Activated CD4-positive, alpha-beta T cell treated with anti-CD3 and anti-CD28 coated beads, Interleukin-10, Interleukin-2, amounts not matched to agents 100 ng/mL and 50 ng/mL, durations not matched to agents 16 hours and 8 hours (primary cell): ENCODE measurements around the gene SLC14A1.

Experiments used
- DNase-seq: peaks from one replicate; pipeline ENCODE4 v3.0.0-alpha.2; 2020

The SLC14A1 gene

DNA sequence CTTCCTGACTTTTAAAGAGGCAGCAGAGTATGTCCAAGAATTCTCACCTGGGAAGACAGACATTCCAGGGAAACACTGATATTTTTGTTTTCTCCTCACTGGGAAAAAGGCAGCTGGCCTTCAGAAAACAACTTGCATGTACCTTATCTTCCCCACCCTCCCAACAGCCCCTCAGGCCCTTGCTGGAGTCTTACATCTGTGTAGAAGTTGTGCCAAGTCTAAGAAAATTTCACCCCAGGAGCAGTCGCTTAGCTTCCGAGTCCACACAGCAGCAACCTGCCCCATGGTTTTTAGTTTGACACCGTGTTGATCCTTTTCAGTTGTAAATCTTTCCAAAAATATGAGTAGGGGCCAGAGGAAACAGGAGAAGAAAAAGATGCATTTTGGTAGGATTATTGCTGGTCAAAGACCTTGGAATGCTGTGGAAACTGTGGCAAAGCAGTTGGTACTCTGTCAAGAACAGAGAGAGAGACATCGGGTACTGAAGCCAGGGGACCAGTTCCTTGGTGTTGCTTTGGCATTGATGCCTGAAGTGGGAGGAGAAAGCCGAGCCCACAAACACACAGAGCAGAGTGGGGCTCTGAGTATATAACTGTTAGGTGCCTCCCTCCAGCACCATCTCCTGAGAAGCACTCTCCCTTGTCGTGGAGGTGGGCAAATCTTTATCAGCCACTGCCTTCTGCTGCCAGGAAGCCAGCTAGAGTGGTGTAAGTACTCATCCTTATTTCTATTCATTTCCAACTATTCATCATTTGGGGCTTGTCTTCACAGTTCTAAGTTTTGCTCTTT lies at the start of gene SLC14A1:
Gene SLC14A1 (plus strand): TSS at position 615 of the 789 bp plus-strand sequence. CDS start 6,140 bp downstream, outside the sequence.
- DNase-seq = no peak

GRCh38 chr18:45677276-45677807 lies 46.6 kb upstream of the SLC14A1 start:
- DNase-seq = no peak

DNA sequence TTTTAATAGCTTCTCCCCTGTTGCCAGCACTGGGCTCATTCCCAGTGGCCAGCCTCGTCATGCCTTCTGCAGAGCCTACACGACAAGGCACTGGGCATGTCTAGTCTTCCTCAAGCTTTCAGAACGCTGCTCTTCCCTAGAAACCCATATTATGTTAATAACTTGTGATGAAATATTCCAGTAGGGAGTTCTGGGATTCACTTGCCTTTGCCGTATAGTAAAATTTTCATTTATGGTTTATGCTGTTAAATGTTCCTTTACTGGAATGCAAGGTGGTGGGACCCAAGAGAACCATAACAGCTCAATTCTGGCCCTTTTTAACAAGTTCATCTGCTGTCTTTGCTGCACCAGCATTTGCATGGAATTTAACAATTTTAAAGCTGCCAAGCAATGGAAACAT lies 45.5 kb upstream of the SLC14A1 start:
- no peak for DNase-seq

DNA sequence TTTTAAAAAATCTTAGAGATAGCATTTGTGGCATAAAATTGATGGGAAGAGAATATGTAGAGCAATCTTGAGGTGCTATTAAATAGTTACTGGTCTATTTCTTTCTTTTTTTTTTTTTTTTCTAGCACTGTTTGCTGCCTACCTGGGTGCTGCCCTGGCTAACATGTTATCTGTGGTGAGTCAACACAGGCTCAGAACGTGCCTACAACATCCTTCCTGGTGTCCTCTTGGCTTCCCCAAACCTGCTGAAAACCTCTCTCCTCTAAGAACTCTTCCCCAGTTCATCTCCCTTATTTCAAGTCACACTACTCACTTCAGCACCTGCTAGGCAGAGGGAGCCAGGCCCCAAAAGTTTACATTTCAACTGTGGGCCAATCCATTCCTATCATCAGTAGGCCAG lies 45.1 kb upstream of the SLC14A1 start:
- DNase-seq = no peak

DNA sequence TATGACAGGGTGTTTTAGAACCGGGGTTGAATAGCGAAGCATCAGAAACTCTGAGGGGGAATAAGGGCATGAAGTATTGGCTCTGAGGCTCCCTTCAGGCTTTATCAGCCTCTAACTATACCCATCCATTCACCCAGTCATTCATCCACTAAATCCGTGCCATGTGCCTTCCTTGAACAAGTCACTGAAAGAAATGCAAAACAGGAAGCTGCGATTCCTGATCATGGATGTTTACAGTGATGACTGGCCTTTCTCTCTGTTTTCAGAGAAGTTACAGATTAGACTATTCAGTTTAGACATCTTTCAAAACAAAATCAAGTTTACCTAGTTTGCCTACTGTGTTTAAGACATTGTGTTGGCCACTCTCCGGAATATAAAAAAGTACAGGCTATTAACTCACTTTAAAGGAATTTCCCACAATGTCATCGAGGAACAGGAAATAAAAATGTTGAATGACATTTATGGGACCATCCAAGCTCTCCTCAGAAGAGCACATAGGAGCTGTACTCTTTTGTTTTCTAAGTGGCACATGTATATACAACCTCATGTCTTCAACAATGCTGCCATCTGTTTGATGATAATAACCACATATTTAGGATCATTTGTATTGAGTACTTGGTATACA lies 43.8 kb upstream of the SLC14A1 start:
- DNase-seq = no peak

DNA sequence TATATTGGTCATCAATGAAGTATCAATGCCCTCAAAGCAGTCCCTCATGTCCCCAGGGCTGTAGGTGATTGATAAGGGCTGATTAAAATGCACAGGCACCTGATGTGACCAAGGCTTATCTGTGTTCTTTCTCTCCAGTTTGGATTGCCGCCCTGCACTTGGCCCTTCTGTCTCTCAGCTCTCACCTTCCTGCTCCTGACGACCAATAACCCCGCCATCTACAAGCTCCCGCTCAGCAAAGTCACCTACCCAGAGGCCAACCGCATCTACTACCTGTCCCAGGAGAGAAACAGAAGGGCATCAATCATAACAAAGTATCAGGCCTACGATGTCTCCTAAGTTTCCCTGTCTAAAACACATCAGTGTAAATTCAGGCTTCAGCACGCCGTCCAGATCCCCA lies 41.8 kb upstream of the SLC14A1 start:
- no peak for DNase-seq

- no peak for DNase-seq
Measured at GRCh38 chr18:45684341-45685115, 39.5 kb upstream of the SLC14A1 start.

GRCh38 chr18:45686891-45687611 lies 36.9 kb upstream of the SLC14A1 start:
- DNase-seq = peak; percentile 82

DNA sequence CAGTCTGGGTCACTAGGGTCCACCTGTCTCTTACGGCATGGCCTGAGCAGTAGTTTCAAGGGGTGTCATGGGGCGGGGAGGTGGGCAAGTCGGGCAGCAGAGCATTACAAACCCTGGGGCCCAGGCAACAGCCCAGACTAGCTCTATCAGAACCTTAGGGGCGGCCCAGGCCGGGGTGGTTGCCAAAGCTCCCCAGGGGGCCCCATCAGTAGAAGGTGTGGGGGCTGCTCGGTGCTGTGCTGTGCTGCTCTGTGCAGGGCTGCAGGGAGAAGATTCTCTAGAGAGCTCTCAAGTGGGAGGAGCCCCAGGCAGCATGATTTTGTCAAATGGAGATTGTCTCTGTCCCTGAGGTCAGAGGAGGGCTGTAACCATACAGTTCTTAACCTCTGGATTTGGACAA lies 36.4 kb upstream of the SLC14A1 start:
- peak; percentile 46 for DNase-seq

DNA sequence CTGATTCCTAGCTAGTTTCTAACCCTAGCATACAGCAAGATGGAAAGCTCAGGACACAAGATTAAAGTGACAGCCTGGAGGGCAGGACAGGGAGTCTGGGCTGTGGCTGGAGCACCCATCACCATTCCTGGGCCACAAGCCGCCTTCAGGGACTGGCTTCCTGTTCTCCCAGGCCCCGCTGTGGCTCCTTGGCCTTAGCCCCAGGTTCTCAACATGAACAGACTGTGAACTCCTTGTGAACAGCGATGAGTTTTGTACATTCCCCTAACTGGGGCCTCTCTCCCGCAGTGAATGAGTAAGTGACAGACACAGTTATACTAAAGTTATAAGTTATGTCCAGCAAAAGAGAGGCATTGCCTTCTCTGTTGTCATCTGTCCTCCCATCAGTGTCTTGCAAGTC lies 35.9 kb upstream of the SLC14A1 start:
- DNase-seq = no peak

DNA sequence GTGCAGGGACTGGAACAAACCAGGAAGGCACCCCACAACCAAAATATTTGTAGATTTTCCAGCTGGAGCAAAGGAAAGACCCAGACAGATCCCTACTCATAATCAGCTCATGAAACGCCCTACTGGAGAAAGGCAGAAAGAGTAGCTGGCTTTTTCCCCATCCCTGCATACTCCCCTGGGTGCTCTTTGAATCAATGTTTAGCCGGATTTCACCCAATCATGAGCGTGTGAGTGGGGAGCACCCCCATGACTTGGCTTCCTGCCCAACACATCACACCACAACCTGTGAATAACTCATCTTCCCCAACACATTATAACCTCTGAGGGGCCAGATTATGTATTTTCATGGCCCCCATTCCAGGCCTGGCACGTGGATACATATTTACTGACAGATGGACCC lies 35.1 kb upstream of the SLC14A1 start:
- peak; percentile 59 for DNase-seq

DNA sequence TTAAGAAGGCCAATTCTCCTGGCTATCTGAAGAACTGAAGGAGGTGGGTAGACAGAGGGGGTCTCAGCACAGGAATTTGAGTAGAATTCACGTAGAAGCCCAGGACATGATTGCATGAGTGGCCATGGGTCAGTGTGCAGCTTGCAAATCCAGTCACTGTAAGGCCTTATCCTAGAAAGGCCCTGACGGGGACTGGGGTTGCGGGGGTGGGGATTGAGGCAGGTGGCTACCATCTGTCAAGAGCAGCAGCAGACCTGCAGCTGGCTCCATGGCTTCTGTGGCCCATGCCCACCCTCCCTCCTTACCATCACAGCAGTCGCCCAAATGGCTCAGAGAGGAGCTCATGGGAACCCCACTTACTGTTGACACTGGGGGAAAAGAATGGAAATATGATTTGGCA lies 34.6 kb upstream of the SLC14A1 start:
- DNase-seq = no peak

- DNase-seq = peak; percentile 73
Measured at GRCh38 chr18:45690975-45691815, 32.8 kb upstream of the SLC14A1 start.

GRCh38 chr18:45691816-45692179 lies 32.2 kb upstream of the SLC14A1 start:
- DNase-seq = no peak

DNA sequence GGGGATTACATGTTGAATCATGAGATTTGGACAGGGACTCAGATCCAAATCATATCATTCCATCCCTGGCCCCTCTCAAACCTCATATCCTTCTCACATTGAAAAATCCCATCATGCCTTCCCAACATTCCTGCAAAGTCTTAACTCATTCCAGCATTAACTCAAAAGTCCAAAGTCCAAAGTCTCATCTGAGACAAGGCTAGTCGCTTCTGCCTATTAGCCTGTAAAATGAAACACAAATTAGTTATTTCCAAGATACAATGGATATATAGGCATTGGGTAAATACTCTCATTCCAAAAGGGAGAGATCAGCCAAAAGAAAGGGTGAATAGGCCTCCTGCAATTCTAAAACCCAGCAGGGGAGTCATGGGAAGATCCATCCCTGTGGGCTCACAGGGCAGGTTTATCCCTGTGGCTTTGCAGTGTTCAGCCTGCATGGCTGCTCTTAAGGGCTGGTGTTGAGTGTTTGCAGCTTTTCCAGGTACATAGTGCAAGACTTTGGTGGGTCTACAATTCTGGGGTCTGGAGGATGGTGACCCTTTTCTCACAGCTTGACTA lies 21.2 kb upstream of the SLC14A1 start:
- no peak for DNase-seq

GRCh38 chr18:45708831-45709230 lies 15.2 kb upstream of the SLC14A1 start:
- DNase-seq = no peak

DNA sequence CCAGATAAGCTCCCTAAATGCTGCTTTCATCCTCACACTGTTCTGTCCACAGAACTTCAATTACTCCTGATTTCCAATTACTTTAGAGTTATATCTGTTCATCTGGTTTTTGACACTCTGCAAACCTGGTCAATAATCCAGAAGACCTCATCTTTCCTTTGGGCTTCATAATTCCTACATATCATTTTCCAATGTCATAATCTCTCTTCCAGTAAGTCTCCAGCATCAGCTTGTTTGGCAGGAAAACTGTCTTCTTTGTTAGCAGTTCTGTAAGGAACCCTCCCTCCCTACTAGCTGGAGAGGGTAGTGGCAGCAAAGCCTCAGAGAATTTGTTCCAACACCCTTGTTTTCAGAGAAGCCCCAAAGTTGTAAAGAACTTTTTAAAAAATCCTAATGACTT lies 11.9 kb upstream of the SLC14A1 start:
- DNase-seq = no peak

GRCh38 chr18:45713239-45713638 lies 10.7 kb upstream of the SLC14A1 start:
- no peak for DNase-seq

DNA sequence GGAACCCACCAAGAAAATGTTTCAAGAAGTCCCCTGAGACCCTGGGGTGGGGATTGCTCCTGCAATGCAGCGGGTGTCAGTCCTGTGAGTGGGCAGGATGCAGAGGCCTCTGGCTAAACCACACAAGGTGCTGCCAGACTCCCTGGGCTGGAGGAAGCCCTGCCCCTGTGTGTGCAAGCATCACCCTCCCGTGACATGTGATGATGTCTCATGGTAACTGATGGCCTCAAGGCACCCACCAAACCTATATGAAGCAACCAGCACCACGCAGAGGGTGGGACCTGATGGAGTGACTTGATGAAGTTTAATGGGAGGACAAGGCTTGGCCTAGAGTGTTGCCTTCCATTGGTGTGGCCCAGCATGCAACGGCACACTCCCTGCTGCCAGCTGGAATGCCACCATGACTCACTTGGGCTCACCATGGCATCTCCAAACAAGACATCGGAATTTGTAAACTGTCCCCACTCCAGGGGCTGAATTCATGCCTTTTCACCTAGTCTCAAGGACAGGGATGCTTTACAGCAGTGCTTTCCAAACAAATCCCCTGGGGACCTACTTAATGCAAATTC lies 8.7 kb upstream of the SLC14A1 start:
- DNase-seq = no peak

- no peak for DNase-seq
Measured at GRCh38 chr18:45719106-45719505, 4.9 kb upstream of the SLC14A1 start.

GRCh38 chr18:45722899-45723298 lies 1.1 kb upstream of the SLC14A1 start:
- DNase-seq = peak; percentile 81
